ENCODE results near the gene SHOC1. TPM values are rescaled to one million over a fixed set of nuclear protein-coding genes. Genes with fewer than 3 reads are reported as not detected.

The SHOC1 gene
- total and polyA plus RNA-seq, 2 of the 4 experiments (the other 2 are of a cell fraction) = 0.03 TPM; not detected in 1

GRCh38 chr9:111831371-111832108, 36.8 kb upstream of the SHOC1 start:
- H2BK15ac ChIP-seq (ENCODE audit: low read depth, low read length) = 0 out of 3 replicates have a peak overlapping the region, but pooled peaks have one; percentile 24

More at GRCh38 chr9:111831371-111832108, 36.8 kb upstream of the SHOC1 start:
- H3K14ac ChIP-seq (replicated peaks; ENCODE audit: low read depth, low read length) = no peak overlapping the region
- ATAC-seq (ENCODE audit: low read depth) (no peak; the same call in 1 of the 2 replicates), DNase-seq (peak; percentile 33)
- H3K9me3 ChIP-seq (ENCODE audit: control insufficient read depth, insufficient read depth, low read length) = no peaks in the 10 kb centered on the region
- H2AK5ac ChIP-seq (ENCODE audit: low read depth, low read length) = no peak overlapping the region
- H3K4me3 ChIP-seq (ENCODE audit: insufficient read depth, low read depth, low read length) = no peak overlapping the region
- H3K23ac ChIP-seq (ENCODE audit: low read depth, low read length) = no peak overlapping the region
- dilution Hi-C loops (cut with HindIII; ENCODE audit: low sequenced_read_pairs, unreplicated experiment) = no loop called here
- H2AK9ac ChIP-seq (replicated peaks; ENCODE audit: low read depth, low read length, poor library complexity) = no peak overlapping the region
- H2BK20ac ChIP-seq (ENCODE audit: low read depth, low read length) = no peak overlapping the region
- H3K56ac ChIP-seq (ENCODE audit: extremely low read depth, insufficient read depth, low read length) = no peak overlapping the region
- BruUV-seq (replicated peaks) = no TSS peak
- in situ Hi-C loops (cut with MboI; ENCODE audit: low sequenced_read_pairs) = no loop called here
- H3K27me3 ChIP-seq (ENCODE audit: control insufficient read depth, insufficient read depth, low read length) = no peaks in the 10 kb centered on the region
- H3K9me1 ChIP-seq (ENCODE audit: insufficient read depth, low read length) = peaks cover 7% of the 10 kb centered on the region; the same call in 1 of the 2 replicates
- H2BK120ac ChIP-seq (ENCODE audit: low read depth, low read length) = no peak overlapping the region
- H3K18ac ChIP-seq (ENCODE audit: low read depth, low read length) = no peak overlapping the region; the same call in 1 of the 2 replicates
- H2BK5ac ChIP-seq (ENCODE audit: low read depth, low read length, poor library complexity, severe bottlenecking) = no peak overlapping the region
- WGBS, 2 experiments (ENCODE audit: extremely low coverage in 2 of 2, insufficient read length in 1 of 2) = no CpG with 5 or more reads among the region's 5 CpGs
- H3K4ac ChIP-seq (ENCODE audit: low read depth, low read length) = 0 out of 2 replicates have a peak overlapping the region, but pooled peaks have one; percentile 20
- no peaks in the 10 kb centered on the region for H3K79me1 ChIP-seq (ENCODE audit: low read depth in 1 of 2, low read length in 2 of 2)
- H4K20me1 ChIP-seq (ENCODE audit: insufficient read depth, low read length) = no peaks in the 10 kb centered on the region
- no peaks in the 10 kb centered on the region; the same call in 1 of the 2 replicates for H3K4me1 ChIP-seq (ENCODE audit: control insufficient read depth, insufficient read depth, low read length)
- no peak overlapping the region for H4K8ac ChIP-seq (ENCODE audit: low read depth in 2 of 2, low read length in 2 of 2)
- H3K27ac ChIP-seq (ENCODE audit: insufficient read depth, low read length) = no peak overlapping the region
- no peak overlapping the region for H4K5ac ChIP-seq (ENCODE audit: low read depth, low read length)
- no peak overlapping the region for H2AFZ ChIP-seq (replicated peaks; ENCODE audit: low read length, poor library complexity)
- POLR2A ChIA-PET (ENCODE audit: unreplicated experiment) = no interaction called here
- H3K9ac ChIP-seq (ENCODE audit: low read depth, low read length) = no peak overlapping the region
- no peak overlapping the region for H3K4me2 ChIP-seq (ENCODE audit: low read depth, low read length)
- intact Hi-C loops (cut with micrococcal nuclease) = no loop called here
- no peaks in the 10 kb centered on the region for H3K36me3 ChIP-seq (ENCODE audit: control insufficient read depth, insufficient read depth, low read length)
- peak overlapping the region; percentile 49; the same call in 1 of the 2 replicates for H4K91ac ChIP-seq (ENCODE audit: insufficient read depth, low read depth, low read length)
- CTCF ChIA-PET = no interaction called here
- TF ChIP-seq ELK1 (IDR thresholded peaks at IDR 0.05; ENCODE audit: borderline replicate concordance, low read depth, low read length) = no peak

All from IMR-90 (cell line).